GM23338 (cell line): ENCODE measurements around the gene SRGAP1. TPM values are rescaled to one million over a fixed set of nuclear protein-coding genes. Genes with fewer than 3 reads are reported as not detected.

ENCODE experiments used
- ATAC-seq: fragments of 200-7000 bp; cut with Tn5 transposase; 3 replicates; pipeline ENCODE4 v1.9.1; 2020
- DNase-seq: peaks from one replicate; pipeline ENCODE4 v3.0.0-alpha.2; 2015; ENCODE audit warnings: low spot score
- H2AFZ ChIP-seq: fragments of 200-600 bp; sonication (generic); 2 replicates; pipeline ENCODE4 v1.8.0; 2016; ENCODE audit warnings: antibody characterized with exemption, mild to moderate bottlenecking, moderate library complexity
- H3F3A ChIP-seq: fragments of 200-600 bp; sonication (generic); replicated peaks from 2 replicates; pipeline ENCODE4 v1.8.0; 2017; ENCODE audit warnings: antibody characterized with exemption, mixed run types, low read depth
- H3K27ac ChIP-seq: fragments of 200-600 bp; sonication (generic); 2 replicates; pipeline ENCODE4 v1.6.1; 2016; ENCODE audit warnings: low read depth
- H3K27me3 ChIP-seq: fragments of 200-600 bp; sonication (generic); 2 replicates; pipeline ENCODE4 v1.8.0; 2016; ENCODE audit warnings: mild to moderate bottlenecking, mixed run types, moderate library complexity; ENCODE audit not compliant: insufficient read depth
- H3K36me3 ChIP-seq: fragments of 200-600 bp; sonication (generic); 2 replicates; pipeline ENCODE4 v1.8.0; 2016; ENCODE audit warnings: mild to moderate bottlenecking; ENCODE audit not compliant: insufficient read depth
- H3K4me1 ChIP-seq: fragments of 200-600 bp; sonication (generic); 2 replicates; pipeline ENCODE4 v1.8.0; 2016; ENCODE audit warnings: mild to moderate bottlenecking, moderate library complexity; ENCODE audit not compliant: insufficient read depth
- H3K4me2 ChIP-seq: fragments of 200-600 bp; sonication (generic); 2 replicates; pipeline ENCODE4 v1.7.1; 2017; ENCODE audit warnings: mixed run types
- H3K4me3 ChIP-seq: fragments of 200-600 bp; sonication (generic); 2 replicates; pipeline ENCODE4 v1.6.1; 2016; ENCODE audit warnings: mixed run types
- H3K79me2 ChIP-seq: fragments of 200-600 bp; sonication (generic); replicated peaks from 2 replicates; pipeline ENCODE4 v1.8.0; 2017; ENCODE audit warnings: mild to moderate bottlenecking; ENCODE audit not compliant: insufficient read depth
- H3K9me2 ChIP-seq: fragments of 200-600 bp; sonication (generic); 2 replicates; pipeline ENCODE4 v1.8.0; 2017; ENCODE audit not compliant: insufficient read depth
- H4K20me1 ChIP-seq: fragments of 200-600 bp; sonication (generic); replicated peaks from 2 replicates; pipeline ENCODE4 v1.8.0; 2017; ENCODE audit warnings: mild to moderate bottlenecking; ENCODE audit not compliant: insufficient read depth
- H3K27ac Mint-ChIP-seq: 2 replicates; pipeline ENCODE4 v1.8.0; 2020; ENCODE audit warnings: inconsistent platforms, mild to moderate bottlenecking, moderate library complexity, mixed read lengths
- H3K27me3 Mint-ChIP-seq: 3 replicates; pipeline ENCODE4 v1.8.0; 2022; ENCODE audit warnings: low read depth, mild to moderate bottlenecking, moderate library complexity, mixed read lengths, inconsistent platforms; ENCODE audit not compliant: insufficient read depth, poor library complexity
- H3K36me3 Mint-ChIP-seq: 3 replicates; pipeline ENCODE4 v1.8.0; 2021; ENCODE audit warnings: low read depth, mild to moderate bottlenecking, inconsistent platforms, moderate library complexity, mixed read lengths
- H3K4me1 Mint-ChIP-seq: 3 replicates; pipeline ENCODE4 v1.8.0; 2020; ENCODE audit warnings: mild to moderate bottlenecking, inconsistent platforms, mixed read lengths
- H3K4me3 Mint-ChIP-seq: 3 replicates; pipeline ENCODE4 v1.8.0; 2021; ENCODE audit warnings: moderate library complexity, mild to moderate bottlenecking, inconsistent platforms, mixed read lengths
- H3K9me3 Mint-ChIP-seq: 3 replicates; pipeline ENCODE4 v1.8.0; 2020; ENCODE audit warnings: moderate library complexity, mild to moderate bottlenecking, inconsistent platforms, mixed read lengths
- CREB1 ChIP-seq: fragments of 250-450 bp; sonication (Bioruptor Pico); IDR thresholded peaks from 2 replicates; pipeline ENCODE4 v1.5.0; 2020; ENCODE audit warnings: low read depth, mild to moderate bottlenecking, moderate library complexity
- CTCF ChIP-seq, 2 experiments: fragments of 200-600 bp in 1 of 2; sonication (generic) in 1 of 2; conservative IDR thresholded peaks; 2 replicates each; pipeline versions ENCODE4 v1.5.1 to v1.6.1; 2016 to 2017; ENCODE audit warnings: antibody characterized with exemption in 2 of 2, low read depth in 2 of 2, mild to moderate bottlenecking in 2 of 2, moderate library complexity in 1 of 2
- ETS1 ChIP-seq: IDR thresholded peaks from 2 replicates; pipeline ENCODE4 v1.6.1; 2016; ENCODE audit warnings: antibody characterized with exemption
- EZH2 ChIP-seq: fragments of 200-600 bp; sonication (generic); IDR thresholded peaks from one replicate; pipeline ENCODE4 v1.8.0; 2017; ENCODE audit warnings: antibody characterized with exemption, mild to moderate bottlenecking, low read depth; ENCODE audit not compliant: unreplicated experiment
- NANOG ChIP-seq: IDR thresholded peaks from 2 replicates; pipeline ENCODE4 v1.6.1; 2016; ENCODE audit warnings: antibody characterized with exemption, borderline replicate concordance
- POLR2AphosphoS5 ChIP-seq: IDR thresholded peaks from 2 replicates; pipeline ENCODE4 v1.6.1; 2016; ENCODE audit warnings: antibody characterized with exemption, low read depth
- ZNF462 ChIP-seq: fragments of 250-450 bp; sonication (Bioruptor Pico); IDR thresholded peaks from 2 replicates; pipeline ENCODE4 v1.5.0; 2020; ENCODE audit warnings: mild to moderate bottlenecking, moderate library complexity
- polyA plus RNA-seq: library from polyadenylated mRNA; unstranded; fragments of >200 nt; fragmentation: Nextera tagmentation; extraction: Ambion mirVana; gene quantifications from 2 replicates; pipeline ENCODE4 v1.2.1, GENCODE V29; 2016
- total RNA-seq: library from RNA; depleted of rRNA; stranded (reverse); fragments of >200 nt; shearing (Covaris generic); gene quantifications from 2 replicates; pipeline ENCODE4 v1.2.3, GENCODE V29; 2014

Gene SRGAP1
- total and polyA plus RNA-seq, 2 experiments from 2014 or later: 6.1 to 8.1 TPM

- no peak for TF ChIP-seq ZNF462
Observed at GRCh38 chr12:63853978-63854377, 9.5 kb downstream of the SRGAP1 start (continued).

GRCh38 chr12:63855299-63855698 is 10.8 kb downstream of the SRGAP1 start:
- H3K27ac Mint-ChIP-seq: no peak overlapping the region
- Histone ChIP-seq H3K4me1 (no peaks in the 10 kb centered on the region), H3K79me2 (peaks cover 32% of the 10 kb centered on the region), H4K20me1 (no peaks in the 10 kb centered on the region), H3K27me3 (no peaks in the 10 kb centered on the region), H3K36me3 (no peaks in the 10 kb centered on the region), H3K4me3 (no peak overlapping the region), H3K4me2 (no peak overlapping the region), H3K9me2 (no peaks in the 10 kb centered on the region), H3F3A (no peaks in the 10 kb centered on the region), H2AFZ (no peak overlapping the region), H3K27ac (no peak overlapping the region)
- ATAC-seq (no peak), DNase-seq (no peak)
- peaks cover 2% of the 10 kb centered on the region for H3K27me3 Mint-ChIP-seq
- H3K4me3 Mint-ChIP-seq: no peak overlapping the region
- H3K9me3 Mint-ChIP-seq: no peaks in the 10 kb centered on the region
- H3K36me3 Mint-ChIP-seq: no peaks in the 10 kb centered on the region
- peaks cover 2% of the 10 kb centered on the region; the same call in 2 of the 3 replicates for H3K4me1 Mint-ChIP-seq
- TF ChIP-seq ZNF462: no peak
- no peak for TF ChIP-seq POLR2AphosphoS5
- TF ChIP-seq ETS1: no peak
- TF ChIP-seq CREB1 (CRISPR knock-in tag): no peak
- TF ChIP-seq EZH2: no peak
- TF ChIP-seq CTCF (conservative IDR thresholded peaks at IDR 0.05; ENCODE audit: low read depth in 2 of 2): no peak
- TF ChIP-seq NANOG: no peak
